ENCODE results near the gene CKMT2.

The CKMT2 gene

GRCh38 chr5:81230416-81230815 is 2.7 kb upstream of the CKMT2 start:
- POLR2A ChIA-PET = no interaction called here
- TF ChIP-seq CTCF (IDR thresholded peaks at IDR 0.05; ENCODE audit: insufficient read depth, low read length, missing control alignments) = no peak
- no peak for DNase-seq (ENCODE audit: low read depth, low spot score)
- CTCF ChIA-PET = interaction anchor here (2.1 kb wide), 1 partner anchor 35 kb away, joined by 6 read pairs; no protein-coding TSS in a partner anchor
- no peak overlapping the region for H3K4me3 ChIP-seq (ENCODE audit: low read depth, low read length)

- no peak for DNase-seq (ENCODE audit: low read depth, low spot score)
- POLR2A ChIA-PET = no interaction called here
- TF ChIP-seq CTCF (IDR thresholded peaks at IDR 0.05; ENCODE audit: insufficient read depth, low read length, missing control alignments) = no peak
- CTCF ChIA-PET = interaction anchor here (2.1 kb wide), 1 partner anchor 37 kb away, joined by 6 read pairs; no protein-coding TSS in a partner anchor
- H3K4me3 ChIP-seq (ENCODE audit: low read depth, low read length) = no peak overlapping the region
These were observed 550 bp upstream of the CKMT2 start for GRCh38 chr5:81232464-81233079.

- no peak overlapping the region for H3K4me3 ChIP-seq (ENCODE audit: low read depth, low read length)
- POLR2A ChIA-PET = no interaction called here
- no peak for TF ChIP-seq CTCF (IDR thresholded peaks at IDR 0.05; ENCODE audit: insufficient read depth, low read length, missing control alignments)
- CTCF ChIA-PET = interaction anchor here (1.0 kb wide), 1 partner anchor 39 kb away, joined by 5 read pairs; no protein-coding TSS in a partner anchor
- no peak for DNase-seq (ENCODE audit: low read depth, low spot score)
These were observed 1.2 kb downstream of the CKMT2 start for GRCh38 chr5:81234299-81234698.

- no peak for DNase-seq (ENCODE audit: low read depth, low spot score)
- ChIA-PET POLR2A (no interaction called here), CTCF (no interaction called here)
- H3K4me3 ChIP-seq (ENCODE audit: low read depth, low read length) = no peak overlapping the region
- TF ChIP-seq CTCF (IDR thresholded peaks at IDR 0.05; ENCODE audit: insufficient read depth, low read length, missing control alignments) = no peak
These were observed 1.7 kb downstream of the CKMT2 start for GRCh38 chr5:81234801-81235200.

- no peak for TF ChIP-seq CTCF (IDR thresholded peaks at IDR 0.05; ENCODE audit: insufficient read depth, low read length, missing control alignments)
- no peak for DNase-seq (ENCODE audit: low read depth, low spot score)
- ChIA-PET CTCF (no interaction called here), POLR2A (no interaction called here)
- H3K4me3 ChIP-seq (ENCODE audit: low read depth, low read length) = no peak overlapping the region
These were observed 2.4 kb downstream of the CKMT2 start for GRCh38 chr5:81235287-81236072.

GRCh38 chr5:81238460-81238859 is 5.3 kb downstream of the CKMT2 start:
- no peak for DNase-seq (ENCODE audit: low read depth, low spot score)
- ChIA-PET POLR2A (no interaction called here), CTCF (interaction anchor here (1.3 kb wide), 1 partner anchor 43 kb away, joined by 4 read pairs; no protein-coding TSS in a partner anchor)
- TF ChIP-seq CTCF (IDR thresholded peaks at IDR 0.05; ENCODE audit: insufficient read depth, low read length, missing control alignments) = no peak
- H3K4me3 ChIP-seq (ENCODE audit: low read depth, low read length) = no peak overlapping the region
